ENCODE data around the gene KCTD16.

KCTD16 gene

DNA sequence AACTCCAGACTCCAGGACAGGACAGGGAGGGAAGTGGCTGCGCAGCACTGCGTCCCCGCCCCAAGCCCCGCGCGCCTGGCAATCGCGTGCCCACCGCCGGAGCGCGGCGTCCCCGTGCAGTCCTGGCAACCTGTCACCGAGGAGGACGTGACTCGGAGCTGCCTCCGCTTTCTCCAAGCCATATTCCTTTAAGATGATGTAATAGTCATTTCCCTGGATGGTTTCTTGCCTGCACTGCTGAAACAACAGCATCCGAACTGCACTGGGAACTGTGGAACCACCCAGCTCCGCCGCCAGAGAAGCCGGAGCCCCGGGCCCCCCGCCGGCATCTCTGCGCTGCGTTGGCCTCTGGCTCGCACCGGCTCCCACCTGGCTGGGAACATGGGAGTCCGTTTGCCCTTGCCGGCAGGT, 34.5 kb downstream of the KCTD16 start (continued):
- TF ChIP-seq, protein P1, sequence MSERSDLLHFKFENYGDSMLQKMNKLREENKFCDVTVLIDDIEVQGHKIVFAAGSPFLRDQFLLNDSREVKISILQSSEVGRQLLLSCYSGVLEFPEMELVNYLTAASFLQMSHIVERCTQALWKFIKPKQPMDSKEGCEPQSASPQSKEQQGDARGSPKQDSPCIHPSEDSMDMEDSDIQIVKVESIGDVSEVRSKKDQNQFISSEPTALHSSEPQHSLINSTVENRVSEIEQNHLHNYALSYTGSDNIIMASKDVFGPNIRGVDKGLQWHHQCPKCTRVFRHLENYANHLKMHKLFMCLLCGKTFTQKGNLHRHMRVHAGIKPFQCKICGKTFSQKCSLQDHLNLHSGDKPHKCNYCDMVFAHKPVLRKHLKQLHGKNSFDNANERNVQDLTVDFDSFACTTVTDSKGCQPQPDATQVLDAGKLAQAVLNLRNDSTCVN (tag by site-specific recombination; optimal IDR thresholded peaks at IDR 0.05): peak; percentile 83
- peak; percentile 68 for TF ChIP-seq ZNF629 (tag by site-specific recombination; IDR thresholded peaks at IDR 0.05)
- TF ChIP-seq ZBTB21 (tag by site-specific recombination; IDR thresholded peaks at IDR 0.05): 0 out of 2 replicates have a peak, but pooled peaks have one; percentile 25
- peak; percentile 12; the same call in 1 of the 2 replicates for TF ChIP-seq ZNF561 (tag by site-specific recombination; IDR thresholded peaks at IDR 0.05; ENCODE audit: borderline replicate concordance)
- 0 out of 2 replicates have a peak, but pooled peaks have one; percentile 44 for TF ChIP-seq GLIS2 (tag by site-specific recombination; IDR thresholded peaks at IDR 0.05)
- TF ChIP-seq ZFP69B (tag by site-specific recombination; IDR thresholded peaks at IDR 0.05): peak; percentile 61
- peak; percentile 51 for TF ChIP-seq ZIC2 (tag by site-specific recombination; IDR thresholded peaks at IDR 0.05)
- TF ChIP-seq, protein P2, sequence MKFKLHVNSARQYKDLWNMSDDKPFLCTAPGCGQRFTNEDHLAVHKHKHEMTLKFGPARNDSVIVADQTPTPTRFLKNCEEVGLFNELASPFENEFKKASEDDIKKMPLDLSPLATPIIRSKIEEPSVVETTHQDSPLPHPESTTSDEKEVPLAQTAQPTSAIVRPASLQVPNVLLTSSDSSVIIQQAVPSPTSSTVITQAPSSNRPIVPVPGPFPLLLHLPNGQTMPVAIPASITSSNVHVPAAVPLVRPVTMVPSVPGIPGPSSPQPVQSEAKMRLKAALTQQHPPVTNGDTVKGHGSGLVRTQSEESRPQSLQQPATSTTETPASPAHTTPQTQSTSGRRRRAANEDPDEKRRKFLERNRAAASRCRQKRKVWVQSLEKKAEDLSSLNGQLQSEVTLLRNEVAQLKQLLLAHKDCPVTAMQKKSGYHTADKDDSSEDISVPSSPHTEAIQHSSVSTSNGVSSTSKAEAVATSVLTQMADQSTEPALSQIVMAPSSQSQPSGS (tag by site-specific recombination; IDR thresholded peaks at IDR 0.05; ENCODE audit: low read depth): peak; percentile 59
- TF ChIP-seq GLIS1 (tag by site-specific recombination; IDR thresholded peaks at IDR 0.05): peak; percentile 94
- TF ChIP-seq, protein P3, sequence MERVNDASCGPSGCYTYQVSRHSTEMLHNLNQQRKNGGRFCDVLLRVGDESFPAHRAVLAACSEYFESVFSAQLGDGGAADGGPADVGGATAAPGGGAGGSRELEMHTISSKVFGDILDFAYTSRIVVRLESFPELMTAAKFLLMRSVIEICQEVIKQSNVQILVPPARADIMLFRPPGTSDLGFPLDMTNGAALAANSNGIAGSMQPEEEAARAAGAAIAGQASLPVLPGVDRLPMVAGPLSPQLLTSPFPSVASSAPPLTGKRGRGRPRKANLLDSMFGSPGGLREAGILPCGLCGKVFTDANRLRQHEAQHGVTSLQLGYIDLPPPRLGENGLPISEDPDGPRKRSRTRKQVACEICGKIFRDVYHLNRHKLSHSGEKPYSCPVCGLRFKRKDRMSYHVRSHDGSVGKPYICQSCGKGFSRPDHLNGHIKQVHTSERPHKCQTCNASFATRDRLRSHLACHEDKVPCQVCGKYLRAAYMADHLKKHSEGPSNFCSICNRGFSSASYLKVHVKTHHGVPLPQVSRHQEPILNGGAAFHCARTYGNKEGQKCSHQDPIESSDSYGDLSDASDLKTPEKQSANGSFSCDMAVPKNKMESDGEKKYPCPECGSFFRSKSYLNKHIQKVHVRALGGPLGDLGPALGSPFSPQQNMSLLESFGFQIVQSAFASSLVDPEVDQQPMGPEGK (tag by site-specific recombination; IDR thresholded peaks at IDR 0.05): 0 out of 2 replicates have a peak, but pooled peaks have one; percentile 8
- TF ChIP-seq PRDM1 (tag by site-specific recombination; IDR thresholded peaks at IDR 0.05): peak; percentile 56; the same call in 1 of the 2 replicates
- no peak for TF ChIP-seq ZSCAN16 (tag by site-specific recombination; IDR thresholded peaks at IDR 0.05)
- TF ChIP-seq, protein P4, sequence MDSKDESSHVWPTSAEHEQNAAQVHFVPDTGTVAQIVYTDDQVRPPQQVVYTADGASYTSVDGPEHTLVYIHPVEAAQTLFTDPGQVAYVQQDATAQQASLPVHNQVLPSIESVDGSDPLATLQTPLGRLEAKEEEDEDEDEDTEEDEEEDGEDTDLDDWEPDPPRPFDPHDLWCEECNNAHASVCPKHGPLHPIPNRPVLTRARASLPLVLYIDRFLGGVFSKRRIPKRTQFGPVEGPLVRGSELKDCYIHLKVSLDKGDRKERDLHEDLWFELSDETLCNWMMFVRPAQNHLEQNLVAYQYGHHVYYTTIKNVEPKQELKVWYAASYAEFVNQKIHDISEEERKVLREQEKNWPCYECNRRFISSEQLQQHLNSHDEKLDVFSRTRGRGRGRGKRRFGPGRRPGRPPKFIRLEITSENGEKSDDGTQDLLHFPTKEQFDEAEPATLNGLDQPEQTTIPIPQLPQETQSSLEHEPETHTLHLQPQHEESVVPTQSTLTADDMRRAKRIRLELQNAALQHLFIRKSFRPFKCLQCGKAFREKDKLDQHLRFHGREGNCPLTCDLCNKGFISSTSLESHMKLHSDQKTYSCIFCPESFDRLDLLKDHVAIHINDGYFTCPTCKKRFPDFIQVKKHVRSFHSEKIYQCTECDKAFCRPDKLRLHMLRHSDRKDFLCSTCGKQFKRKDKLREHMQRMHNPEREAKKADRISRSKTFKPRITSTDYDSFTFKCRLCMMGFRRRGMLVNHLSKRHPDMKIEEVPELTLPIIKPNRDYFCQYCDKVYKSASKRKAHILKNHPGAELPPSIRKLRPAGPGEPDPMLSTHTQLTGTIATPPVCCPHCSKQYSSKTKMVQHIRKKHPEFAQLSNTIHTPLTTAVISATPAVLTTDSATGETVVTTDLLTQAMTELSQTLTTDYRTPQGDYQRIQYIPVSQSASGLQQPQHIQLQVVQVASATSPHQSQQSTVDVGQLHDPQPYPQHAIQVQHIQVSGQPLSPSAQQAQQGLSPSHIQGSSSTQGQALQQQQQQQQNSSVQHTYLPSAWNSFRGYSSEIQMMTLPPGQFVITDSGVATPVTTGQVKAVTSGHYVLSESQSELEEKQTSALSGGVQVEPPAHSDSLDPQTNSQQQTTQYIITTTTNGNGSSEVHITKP (tag by site-specific recombination; IDR thresholded peaks at IDR 0.05): 0 out of 2 replicates have a peak, but pooled peaks have one; percentile 15

DNA sequence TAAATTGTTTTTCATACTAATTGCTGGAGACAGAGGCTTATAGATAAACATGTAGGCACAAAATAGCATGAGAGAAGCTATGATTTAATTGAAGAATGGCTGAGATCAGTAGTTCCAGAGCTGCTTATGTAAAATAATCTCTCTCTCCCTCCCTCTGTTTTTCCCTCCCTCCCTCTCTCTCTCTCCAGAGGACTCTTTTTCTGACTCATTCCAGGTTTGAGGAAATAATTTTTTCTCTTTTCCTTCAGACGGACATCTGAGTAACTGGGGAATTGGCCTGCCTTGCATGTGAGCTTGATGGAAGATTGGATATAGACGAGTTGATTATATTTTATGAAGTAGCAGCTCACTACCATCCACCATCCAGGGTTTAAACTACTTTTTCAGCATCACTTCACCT, 35.5 kb downstream of the KCTD16 start:
- Histone ChIP-seq H3K27ac (ENCODE audit: extremely low read depth, low read depth, low read length) (no peak overlapping the region), H3K36me3 (ENCODE audit: control insufficient read depth in 2 of 2, insufficient read depth in 1 of 2, low read length in 2 of 2) (no peaks in the 10 kb centered on the region), H3K4me1 (ENCODE audit: control insufficient read depth, insufficient read depth, low read length) (no peaks in the 10 kb centered on the region; the same call in 1 of the 2 replicates), H3K9me3 (ENCODE audit: control insufficient read depth, insufficient read depth, low read depth, low read length) (no peaks in the 10 kb centered on the region), H3K4me3 (ENCODE audit: low read depth, low read length) (no peak overlapping the region)
- POLR2A ChIA-PET: no interaction called here
- CTCF ChIA-PET: interaction anchor here (0.6 to 4.0 kb wide), 6 partner anchors 12 to 1619 kb away, joined by 3 to 36 read pairs (median 7); no protein-coding TSS in a partner anchor
- TF ChIP-seq ZNF202 (tag by site-specific recombination; IDR thresholded peaks at IDR 0.05; ENCODE audit: borderline replicate concordance): no peak
- no peak for TF ChIP-seq ZNF354C (tag by site-specific recombination; IDR thresholded peaks at IDR 0.05; ENCODE audit: borderline replicate concordance, low read depth)
- TF ChIP-seq ZFP41 (tag by site-specific recombination; IDR thresholded peaks at IDR 0.05; ENCODE audit: borderline replicate concordance): no peak
- TF ChIP-seq KLF8 (tag by site-specific recombination; IDR thresholded peaks at IDR 0.05): no peak
- no peak for TF ChIP-seq BCL11B (tag by site-specific recombination; IDR thresholded peaks at IDR 0.05; ENCODE audit: low read depth)
- TF ChIP-seq ZNF174 (tag by site-specific recombination; IDR thresholded peaks at IDR 0.05): no peak
